Stimulated activated CD8-positive, alpha-beta memory T cell treated with anti-CD3 and anti-CD28 coated beads, Interleukin-7, amount 100 ng/mL, for 48 hours (primary cell): Measurements from ENCODE around the gene LRRC46.
A peak's percentile ranks its signal among the peaks of the same experiment; 100 is the strongest.

ENCODE experiments used
- DNase-seq, 2 donors: peaks; one replicate each; pipeline ENCODE4 v3.0.0-alpha.2; 2020; ENCODE audit warnings: low read depth in 1 of 2; ENCODE audit errors: extremely low read depth in 1 of 2

Gene LRRC46

DNA sequence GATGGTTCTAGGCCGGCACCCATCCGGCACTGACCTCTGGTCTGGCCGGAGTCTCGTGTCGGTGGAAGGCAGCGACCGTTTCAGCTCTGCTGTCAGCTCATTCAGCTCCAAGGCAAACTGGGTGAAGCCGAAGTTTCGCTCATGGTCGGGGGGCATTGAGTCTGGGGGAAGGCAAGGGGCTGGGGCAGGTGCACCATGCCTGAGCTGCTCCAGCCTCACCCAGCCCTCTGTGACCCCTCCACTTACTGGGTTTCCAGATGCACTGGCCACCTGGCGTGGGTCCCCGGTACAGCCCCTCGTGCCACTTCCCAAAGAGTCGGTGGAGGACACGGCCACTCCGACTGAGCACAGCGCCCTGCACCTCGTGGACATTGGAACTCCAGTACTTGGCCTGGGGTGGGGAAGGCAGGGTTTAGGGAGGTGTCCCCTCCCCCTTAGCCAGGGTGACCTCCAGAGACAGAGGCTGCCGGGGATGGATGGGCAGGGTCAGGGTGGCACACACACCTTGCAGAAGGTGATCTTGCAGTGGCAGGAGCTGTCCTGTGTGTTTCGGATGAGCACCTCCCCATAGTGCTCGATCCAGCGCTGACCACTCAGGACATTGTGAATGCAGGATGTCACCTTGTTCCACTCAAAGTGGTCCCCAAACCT lies 22.5 kb upstream of the LRRC46 start:
- DNase-seq, result no peak

DNA sequence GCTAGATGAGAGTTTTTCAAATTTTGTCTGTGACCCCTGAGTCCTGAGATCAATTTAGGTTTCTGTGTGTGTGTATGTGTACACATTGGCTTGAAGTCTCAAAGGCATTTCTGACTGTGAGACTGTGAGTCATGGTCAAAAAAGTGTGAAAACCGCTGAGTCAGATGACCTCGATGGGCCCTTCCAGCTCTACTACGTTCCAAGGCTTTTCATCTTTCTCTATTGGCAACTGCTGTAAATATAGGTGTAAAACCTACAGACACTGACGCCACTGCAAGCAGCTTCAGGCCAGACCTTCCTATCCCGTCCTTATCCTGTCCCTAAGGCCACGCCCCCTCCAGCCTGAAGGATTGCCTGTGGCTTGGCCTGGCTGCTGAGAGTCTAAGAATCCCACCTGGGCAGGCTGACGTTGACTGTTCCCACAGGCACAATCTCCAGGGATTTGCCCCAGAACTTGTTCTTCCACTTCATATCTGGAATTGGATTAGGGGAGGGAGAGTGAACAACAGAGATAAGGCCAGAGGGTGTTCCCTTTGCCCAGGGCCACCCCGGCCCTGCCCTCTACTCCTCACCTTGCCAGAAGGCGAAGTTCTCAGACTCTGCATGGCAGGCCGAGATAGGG lies 21.2 kb upstream of the LRRC46 start:
- DNase-seq, result no peak

GRCh38 chr17:47810901-47811635 lies 20.4 kb upstream of the LRRC46 start:
- no peak for DNase-seq

GRCh38 chr17:47811709-47812108 lies 19.8 kb upstream of the LRRC46 start:
- DNase-seq, result no peak

DNA sequence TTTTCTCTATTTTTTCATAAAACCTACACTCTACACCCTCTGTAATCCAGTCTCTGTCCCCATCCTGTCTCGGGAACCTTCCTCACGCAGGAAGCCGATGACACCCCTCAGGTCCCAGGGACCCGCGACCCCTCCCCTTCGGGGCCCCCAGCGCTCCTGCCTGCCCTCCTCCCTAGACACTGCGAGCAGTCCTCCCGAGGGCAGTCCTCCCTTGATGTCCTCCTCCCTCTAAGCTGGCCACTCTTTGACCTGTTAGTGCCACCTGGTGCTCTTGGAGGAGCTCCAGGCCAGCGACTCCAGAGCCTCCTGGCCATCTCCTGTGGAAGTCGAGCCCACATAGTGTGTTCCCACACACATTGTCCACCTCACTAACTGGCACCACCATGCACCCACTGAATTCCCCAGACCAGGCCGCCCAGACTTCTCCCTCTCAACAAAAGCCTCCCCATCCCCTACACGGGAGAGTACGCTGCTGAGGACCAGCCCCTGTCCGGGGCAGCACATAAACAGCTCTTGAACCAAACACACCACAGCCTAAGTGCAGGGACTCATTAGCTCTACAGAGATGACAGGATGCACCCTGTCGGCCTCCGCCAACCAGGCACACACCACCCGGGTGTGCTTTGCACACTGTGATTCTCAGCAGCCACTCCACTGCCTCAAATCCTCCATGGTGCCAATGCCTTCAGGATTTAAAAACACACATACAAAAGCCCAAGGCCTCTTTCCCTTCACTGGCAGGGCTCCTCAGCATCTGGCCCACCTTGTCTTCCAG lies 19.1 kb upstream of the LRRC46 start:
- no peak for DNase-seq

GRCh38 chr17:47813077-47813476 lies 18.4 kb upstream of the LRRC46 start:
- no peak for DNase-seq

DNA sequence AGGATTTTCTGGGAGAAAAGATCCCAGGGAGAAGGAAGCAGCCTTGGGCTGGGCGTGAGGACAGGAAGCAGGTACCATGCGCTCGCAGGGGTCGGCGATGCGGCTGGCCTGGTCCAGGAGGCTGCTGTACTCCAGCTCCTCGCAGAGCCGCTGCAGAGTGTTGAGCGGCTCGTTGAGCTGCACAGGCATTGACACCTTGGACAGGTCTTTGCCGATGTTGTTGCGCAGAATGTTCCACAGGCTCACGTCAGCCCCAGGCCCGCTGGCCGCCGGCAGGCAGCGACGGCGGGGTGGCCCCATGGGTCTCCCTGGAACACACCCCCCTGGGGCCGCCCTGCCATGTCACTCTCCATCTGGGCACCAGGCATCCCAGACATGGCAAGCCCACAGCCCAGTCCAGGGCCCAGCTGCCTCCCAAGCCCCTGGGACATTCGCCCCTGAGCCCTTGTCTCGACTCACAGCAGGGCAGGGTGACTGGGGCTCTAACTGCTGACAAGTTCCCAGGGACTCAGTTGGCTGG lies 17.9 kb upstream of the LRRC46 start:
- DNase-seq, result no peak

DNA sequence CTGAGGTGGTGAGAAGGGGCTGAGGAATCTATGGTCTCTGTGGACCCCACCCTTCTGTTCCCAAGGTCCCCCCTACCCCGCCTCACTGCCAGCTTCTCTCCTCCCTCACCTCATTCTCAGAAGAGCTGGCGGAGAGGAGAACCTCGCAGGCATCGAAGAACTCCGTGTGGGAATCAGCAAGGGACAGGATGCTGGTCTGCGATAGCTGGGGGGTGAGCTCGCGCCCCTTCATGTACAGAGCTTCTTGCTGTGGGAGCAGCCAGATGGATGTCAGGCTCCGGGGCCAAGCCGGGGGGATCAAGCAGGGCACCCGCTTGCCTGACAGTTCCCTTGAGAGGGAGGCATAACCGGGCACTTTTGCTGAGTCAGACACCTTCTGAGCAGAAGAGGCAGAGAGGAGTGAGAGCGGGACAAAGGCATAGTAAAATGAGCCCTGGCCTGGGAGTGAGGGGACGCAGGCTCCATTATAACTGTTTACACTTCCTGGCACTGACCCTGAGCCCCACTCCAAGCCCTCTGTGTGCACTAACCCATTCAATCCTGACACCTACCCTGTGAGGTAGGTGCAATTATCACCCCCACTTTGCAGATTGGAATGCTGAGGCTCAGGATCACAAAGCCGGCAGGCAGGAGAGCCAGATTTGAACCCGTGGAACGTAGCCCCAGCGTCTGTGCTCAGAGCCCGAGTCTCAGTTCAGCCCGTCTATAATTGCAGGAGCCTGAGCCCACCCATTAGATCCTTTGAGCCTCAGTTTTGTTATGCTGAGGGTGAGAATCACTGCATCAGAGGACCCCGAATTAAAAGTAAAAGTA lies 16.2 kb upstream of the LRRC46 start:
- DNase-seq, result no peak

- DNase-seq, result no peak
These were observed 15.2 kb upstream of the LRRC46 start for GRCh38 chr17:47816111-47816735.

GRCh38 chr17:47816947-47817346 lies 14.5 kb upstream of the LRRC46 start:
- DNase-seq, result no peak

DNA sequence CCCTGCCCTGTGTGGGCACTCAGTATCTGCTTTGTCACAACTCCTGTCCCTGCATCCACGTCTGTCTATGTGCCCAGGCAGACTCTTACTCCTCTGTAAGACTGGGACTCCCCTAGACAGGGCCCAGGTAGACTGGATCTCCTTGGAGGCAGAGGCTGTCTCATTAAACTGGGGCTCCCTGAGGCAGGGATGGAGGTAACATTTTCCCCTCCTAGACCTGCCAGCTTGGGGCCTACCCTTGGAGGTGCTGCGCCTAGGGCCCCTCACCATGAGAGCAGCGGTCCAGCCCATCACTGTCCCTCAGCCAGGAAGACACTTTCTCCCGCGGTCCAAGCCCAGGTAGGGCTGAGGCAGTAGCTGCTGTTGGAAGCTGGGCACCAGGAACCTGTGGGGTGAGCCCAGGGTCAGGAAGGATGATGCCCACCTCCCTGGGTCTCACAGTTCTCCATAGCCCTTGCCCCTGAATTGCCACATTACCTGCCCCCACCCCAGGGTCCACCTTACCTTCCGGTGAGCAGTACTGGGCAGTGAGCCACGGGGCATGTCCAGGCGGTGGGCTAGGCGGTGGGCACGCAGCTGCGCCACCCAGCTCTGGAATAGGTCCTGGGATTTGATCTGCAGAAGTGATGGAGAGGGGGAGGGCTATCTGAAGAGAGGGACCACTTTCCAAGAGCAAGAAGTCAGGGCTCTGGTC lies 13.3 kb upstream of the LRRC46 start:
- DNase-seq, result no peak

DNA sequence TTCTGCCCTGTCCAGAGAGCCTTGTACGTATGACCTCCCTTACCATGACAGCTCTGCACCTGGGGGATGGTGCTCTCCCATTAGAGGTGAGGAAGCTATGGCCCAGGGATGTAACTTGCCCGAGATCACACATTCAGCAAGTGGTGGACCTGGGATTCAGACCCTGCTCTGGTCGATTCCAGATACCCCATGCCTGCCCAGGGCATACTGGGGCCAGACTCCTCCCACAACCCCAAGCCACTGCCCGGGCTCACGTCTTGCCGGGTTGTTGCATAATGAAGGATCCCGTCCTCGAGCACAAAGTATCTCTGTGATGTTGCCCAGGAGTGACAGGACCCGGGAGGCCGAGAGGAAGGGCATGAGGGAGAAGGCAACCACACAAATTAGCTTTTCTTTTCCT lies 12.0 kb upstream of the LRRC46 start:
- no peak for DNase-seq

GRCh38 chr17:47820033-47820789 lies 11.3 kb upstream of the LRRC46 start:
- DNase-seq, result no peak

DNA sequence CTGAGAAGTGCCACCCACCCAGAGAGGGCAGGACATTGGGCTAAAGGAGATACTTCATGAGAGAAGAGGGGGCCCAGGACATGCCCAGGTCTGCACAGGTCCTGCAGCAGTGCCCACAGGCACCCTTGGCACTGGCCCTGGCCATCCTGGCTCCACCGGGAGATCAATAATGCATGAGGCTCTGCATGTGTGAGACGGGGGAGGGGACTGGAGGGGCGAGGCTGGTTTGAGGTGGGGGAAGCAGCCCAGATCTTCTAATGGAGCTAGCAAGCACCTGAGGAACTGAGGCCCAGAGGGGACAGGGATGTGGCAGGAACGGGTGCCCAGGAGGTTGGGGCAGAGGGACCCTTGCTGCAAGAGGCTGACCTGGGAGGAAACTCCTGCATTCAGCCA lies 10.4 kb upstream of the LRRC46 start:
- DNase-seq, result no peak

GRCh38 chr17:47821424-47822391 lies 9.8 kb upstream of the LRRC46 start, which contains the start of gene OSBPL7:
OSBPL7 (minus strand) TSS chr17:47821794; CDS start chr17:47820278, 1,516 bp downstream.
- peak; percentile 61 to 80 for DNase-seq

DNA sequence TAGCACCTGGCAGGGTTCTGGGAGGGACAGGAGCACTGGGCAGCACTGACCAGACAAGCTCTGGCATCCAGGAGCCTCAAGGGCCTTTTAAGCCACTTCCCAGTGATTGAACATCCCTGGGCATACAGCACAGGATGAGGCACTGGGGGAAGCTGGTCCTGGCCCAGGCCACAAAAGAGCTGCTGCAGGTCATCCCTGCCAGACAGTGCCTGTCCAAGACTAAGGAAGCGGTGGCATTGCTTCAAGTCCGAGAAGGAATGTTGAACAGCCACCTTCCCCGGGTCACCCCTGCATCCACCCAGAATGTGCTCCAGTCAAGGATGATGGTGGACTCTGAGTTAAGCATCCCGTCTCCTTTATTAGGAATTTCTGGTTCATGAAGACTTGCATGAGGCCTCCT lies 8.7 kb upstream of the LRRC46 start:
- DNase-seq, result no peak

DNA sequence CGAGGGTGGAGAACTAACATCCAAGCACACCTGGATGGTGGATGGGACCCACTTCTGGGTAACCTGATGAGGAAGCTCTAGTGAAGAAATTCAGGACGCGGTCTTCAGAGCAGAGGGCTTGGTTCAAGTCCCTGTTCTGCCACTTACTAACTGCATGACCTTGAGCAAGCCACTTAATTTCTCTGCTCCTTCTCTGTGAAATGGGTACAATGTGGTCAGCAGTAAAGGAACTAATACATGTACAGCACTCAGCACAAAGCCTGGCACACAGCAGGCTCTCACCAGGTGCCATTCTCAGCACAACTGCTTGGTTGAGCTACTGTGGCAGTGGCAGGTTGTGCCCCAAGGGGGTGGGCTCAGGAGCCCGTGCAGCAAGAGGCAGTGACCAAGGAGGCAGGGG lies 8.0 kb upstream of the LRRC46 start:
- no peak for DNase-seq
